HG02970 (cell line): ENCODE results near the gene HSPA1B.
"Not testable (repeated sequence)": the region's sequence is repeated elsewhere in the genome, so short reads cannot be mapped to it uniquely, and the experiment has no call there.

Experiments used
- ATAC-seq: cut with Tn5 transposase; IDR thresholded peaks from one replicate; pipeline ENCODE4 v1.9.1; 2021; ENCODE audit warnings: mild to moderate bottlenecking, moderate library complexity, moderate number of reproducible peaks; ENCODE audit not compliant: unreplicated experiment, low FRiP score

The HSPA1B gene

GRCh38 chr6:31796993-31797385 is 30.5 kb upstream of the HSPA1B start:
- ATAC-seq, result no peak

- no peak for ATAC-seq
These were observed 29.9 kb upstream of the HSPA1B start for GRCh38 chr6:31797588-31797987.

GRCh38 chr6:31799781-31800180 is 27.8 kb upstream of the HSPA1B start:
- ATAC-seq, result no peak

- ATAC-seq, result not testable (repeated sequence)
These were observed 26.3 kb upstream of the HSPA1B start for GRCh38 chr6:31801031-31801927.

GRCh38 chr6:31805939-31806469 is 21.5 kb upstream of the HSPA1B start:
- peak; percentile 21 for ATAC-seq

- ATAC-seq, result peak; percentile 85
These were observed 20.9 kb upstream of the HSPA1B start, which contains the start of gene LSM2 for GRCh38 chr6:31806470-31807272. Gene LSM2 (minus strand): TSS chr6:31806966. CDS start chr6:31806757, 209 bp downstream.

- ATAC-seq, result not testable (repeated sequence)
These were observed 18.9 kb upstream of the HSPA1B start for GRCh38 chr6:31808599-31808998.

GRCh38 chr6:31811645-31812044 is 15.9 kb upstream of the HSPA1B start:
- ATAC-seq, result no peak

- ATAC-seq, result no peak
These were observed 14.1 kb upstream of the HSPA1B start for GRCh38 chr6:31813465-31813849.

- ATAC-seq, result peak; percentile 22
These were observed 12.9 kb upstream of the HSPA1B start for GRCh38 chr6:31814677-31815024.

- ATAC-seq, result peak; percentile 31
These were observed 12.3 kb upstream of the HSPA1B start, which contains the start of the genes HSPA1A and HSPA1L for GRCh38 chr6:31815025-31815838. Gene HSPA1A (plus strand): TSS chr6:31815543. CDS start chr6:31815757, 214 bp downstream. Gene HSPA1L (minus strand): TSS chr6:31815283. CDS start chr6:31811972, 3,311 bp downstream.

GRCh38 chr6:31817133-31817928 is 10.2 kb upstream of the HSPA1B start:
- ATAC-seq, result not testable (repeated sequence)

- ATAC-seq, result not testable (repeated sequence)
These were observed 9.5 kb upstream of the HSPA1B start for GRCh38 chr6:31817929-31818511.

- ATAC-seq, result no peak
These were observed 7.7 kb upstream of the HSPA1B start for GRCh38 chr6:31819871-31820299.

GRCh38 chr6:31820399-31820798 is 7.1 kb upstream of the HSPA1B start:
- not testable (repeated sequence) for ATAC-seq

- no peak for ATAC-seq
These were observed 6.1 kb upstream of the HSPA1B start for GRCh38 chr6:31821301-31822035.

- ATAC-seq, result no peak
These were observed 5.3 kb upstream of the HSPA1B start for GRCh38 chr6:31822036-31822821.
